ENCODE data around the gene ST13.

ST13 gene

GRCh38 chr22:40856513-40857308 is at the start of gene ST13, which contains the start of gene XPNPEP3 (continued):
- no peak for TF ChIP-seq ZNF549 (tag by site-specific recombination; IDR thresholded peaks at IDR 0.05)
- no peak for TF ChIP-seq ZNF350 (tag by site-specific recombination; IDR thresholded peaks at IDR 0.05)
- TF ChIP-seq ZNF155 (tag by site-specific recombination; IDR thresholded peaks at IDR 0.05) = no peak
- no peak for TF ChIP-seq ZBTB44 (tag by site-specific recombination; IDR thresholded peaks at IDR 0.05)
- no peak for TF ChIP-seq ZNF473 (tag by site-specific recombination; IDR thresholded peaks at IDR 0.05)
- peak; percentile 93 for TF ChIP-seq ZBTB26 (tag by site-specific recombination; optimal IDR thresholded peaks at IDR 0.05)
- TF ChIP-seq ZNF654 (tag by site-specific recombination; IDR thresholded peaks at IDR 0.05; ENCODE audit: low read depth) = no peak
- peak; percentile 100 for TF ChIP-seq ZNF335 (tag by site-specific recombination; conservative IDR thresholded peaks at IDR 0.05)
- TF ChIP-seq ZNF112 (tag by site-specific recombination; IDR thresholded peaks at IDR 0.05) = no peak
- TF ChIP-seq ZNF23 (tag by site-specific recombination; IDR thresholded peaks at IDR 0.05; ENCODE audit: borderline replicate concordance) = no peak
- TF ChIP-seq MYNN (tag by site-specific recombination; IDR thresholded peaks at IDR 0.05; ENCODE audit: borderline replicate concordance) = peak; percentile 21; the same call in 1 of the 2 replicates
- no peak for TF ChIP-seq ZFP37 (tag by site-specific recombination; IDR thresholded peaks at IDR 0.05)
- no peak for TF ChIP-seq ZNF645 (tag by site-specific recombination; IDR thresholded peaks at IDR 0.05)
- TF ChIP-seq ZNF76 (tag by site-specific recombination; IDR thresholded peaks at IDR 0.05; ENCODE audit: borderline replicate concordance, low read depth) = peak; percentile 74
- no peak for TF ChIP-seq ZNF837 (tag by site-specific recombination; IDR thresholded peaks at IDR 0.05)
- peak; percentile 46; the same call in 1 of the 2 replicates for TF ChIP-seq CTCF (tag by site-specific recombination; IDR thresholded peaks at IDR 0.05)
- TF ChIP-seq ZFP3 (tag by site-specific recombination; IDR thresholded peaks at IDR 0.05; ENCODE audit: low read depth) = no peak
- peak; percentile 100 for TF ChIP-seq ZNF341 (tag by site-specific recombination; IDR thresholded peaks at IDR 0.05; ENCODE audit: low read depth)
- TF ChIP-seq ZSCAN23 (tag by site-specific recombination; IDR thresholded peaks at IDR 0.05) = peak; percentile 60; the same call in 1 of the 2 replicates
- TF ChIP-seq SALL2 (tag by site-specific recombination; IDR thresholded peaks at IDR 0.05; ENCODE audit: borderline replicate concordance) = no peak
- no peak for TF ChIP-seq ZNF701 (tag by site-specific recombination; IDR thresholded peaks at IDR 0.05)
- no peak for TF ChIP-seq YY1 (tag by site-specific recombination; IDR thresholded peaks at IDR 0.05)
- no peak for TF ChIP-seq ZNF223 (tag by site-specific recombination; IDR thresholded peaks at IDR 0.05)
- no peak for TF ChIP-seq PBX3 (CRISPR knock-in tag; IDR thresholded peaks at IDR 0.05)
- TF ChIP-seq WT1 (tag by site-specific recombination; IDR thresholded peaks at IDR 0.05) = peak; percentile 63; the same call in 1 of the 2 replicates
- TF ChIP-seq ZNF398 (tag by site-specific recombination; IDR thresholded peaks at IDR 0.05) = peak; percentile 91
- TF ChIP-seq ZNF37A (tag by site-specific recombination; IDR thresholded peaks at IDR 0.05) = no peak
- TF ChIP-seq ZNF561 (tag by site-specific recombination; IDR thresholded peaks at IDR 0.05; ENCODE audit: borderline replicate concordance) = peak; percentile 33; the same call in 1 of the 2 replicates

Data from HEK293 (cell line).